IMR-90 (cell line): ENCODE results near the gene ABCA4.

ENCODE experiments used
- MAZ ChIP-seq: IDR thresholded peaks from 2 replicates; pipeline ENCODE4 v1.6.1; 2012; ENCODE audit warnings: low read depth, mild to moderate bottlenecking, low read length, improper control_type of control experiment, moderate library complexity, borderline replicate concordance
- MXI1 ChIP-seq: IDR thresholded peaks from 2 replicates; pipeline ENCODE4 v1.6.1; 2012; ENCODE audit warnings: low read depth, mild to moderate bottlenecking, low read length, moderate library complexity, borderline replicate concordance
- POLR2A ChIP-seq: IDR thresholded peaks from 2 replicates; pipeline ENCODE4 v1.6.1; 2012; ENCODE audit warnings: mild to moderate bottlenecking, low read depth, low read length
- RAD21 ChIP-seq: IDR thresholded peaks from 2 replicates; pipeline ENCODE4 v1.6.1; 2012; ENCODE audit warnings: low read length, improper control_type of control experiment
- SMC3 ChIP-seq: fragments of 150-350 bp; IDR thresholded peaks from 2 replicates; pipeline ENCODE4 v1.6.1; 2016; ENCODE audit warnings: low read depth, mild to moderate bottlenecking, antibody characterized with exemption, low read length, moderate library complexity
- TF ChIP-seq, protein P1 (sequence below): conservative IDR thresholded peaks from 2 replicates; pipeline ENCODE4 v1.5.1; 2012; ENCODE audit warnings: mild to moderate bottlenecking, low read depth, low read length, improper control_type of control experiment
- TF ChIP-seq, protein P2 (sequence below): fragments of 150-350 bp; IDR thresholded peaks from 2 replicates; pipeline ENCODE4 v1.6.1; 2017; ENCODE audit warnings: mild to moderate bottlenecking, antibody characterized with exemption, low read length, low read depth

DNA sequence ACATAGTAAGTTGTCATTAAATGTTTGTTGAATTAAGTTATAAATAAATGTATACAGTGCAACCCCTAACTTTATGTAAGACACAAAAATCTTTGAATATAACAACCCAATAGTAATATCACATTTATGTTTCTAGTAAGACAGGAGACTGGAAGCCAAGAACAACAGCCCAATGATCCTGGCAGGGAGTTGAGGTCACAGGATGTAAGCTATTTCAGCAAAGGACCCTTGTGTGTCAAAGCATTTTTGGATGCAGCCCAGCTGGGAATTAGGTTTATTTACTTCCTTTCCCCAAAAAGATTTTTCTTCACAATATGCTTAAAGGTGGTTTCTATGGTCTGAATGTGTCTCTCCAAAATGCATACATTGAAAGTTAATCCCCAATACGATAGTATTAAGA is 34.0 kb upstream of the ABCA4 start:
- TF ChIP-seq, protein P1, sequence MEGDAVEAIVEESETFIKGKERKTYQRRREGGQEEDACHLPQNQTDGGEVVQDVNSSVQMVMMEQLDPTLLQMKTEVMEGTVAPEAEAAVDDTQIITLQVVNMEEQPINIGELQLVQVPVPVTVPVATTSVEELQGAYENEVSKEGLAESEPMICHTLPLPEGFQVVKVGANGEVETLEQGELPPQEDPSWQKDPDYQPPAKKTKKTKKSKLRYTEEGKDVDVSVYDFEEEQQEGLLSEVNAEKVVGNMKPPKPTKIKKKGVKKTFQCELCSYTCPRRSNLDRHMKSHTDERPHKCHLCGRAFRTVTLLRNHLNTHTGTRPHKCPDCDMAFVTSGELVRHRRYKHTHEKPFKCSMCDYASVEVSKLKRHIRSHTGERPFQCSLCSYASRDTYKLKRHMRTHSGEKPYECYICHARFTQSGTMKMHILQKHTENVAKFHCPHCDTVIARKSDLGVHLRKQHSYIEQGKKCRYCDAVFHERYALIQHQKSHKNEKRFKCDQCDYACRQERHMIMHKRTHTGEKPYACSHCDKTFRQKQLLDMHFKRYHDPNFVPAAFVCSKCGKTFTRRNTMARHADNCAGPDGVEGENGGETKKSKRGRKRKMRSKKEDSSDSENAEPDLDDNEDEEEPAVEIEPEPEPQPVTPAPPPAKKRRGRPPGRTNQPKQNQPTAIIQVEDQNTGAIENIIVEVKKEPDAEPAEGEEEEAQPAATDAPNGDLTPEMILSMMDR = no peak
- TF ChIP-seq MXI1 (no peak), RAD21 (no peak), MAZ (no peak), SMC3 (no peak), POLR2A (no peak)
- TF ChIP-seq, protein P2, sequence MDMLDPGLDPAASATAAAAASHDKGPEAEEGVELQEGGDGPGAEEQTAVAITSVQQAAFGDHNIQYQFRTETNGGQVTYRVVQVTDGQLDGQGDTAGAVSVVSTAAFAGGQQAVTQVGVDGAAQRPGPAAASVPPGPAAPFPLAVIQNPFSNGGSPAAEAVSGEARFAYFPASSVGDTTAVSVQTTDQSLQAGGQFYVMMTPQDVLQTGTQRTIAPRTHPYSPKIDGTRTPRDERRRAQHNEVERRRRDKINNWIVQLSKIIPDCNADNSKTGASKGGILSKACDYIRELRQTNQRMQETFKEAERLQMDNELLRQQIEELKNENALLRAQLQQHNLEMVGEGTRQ = no peak
